IPS-11a (cell line): ENCODE measurements around the gene GLG1.
"Not testable (repeated sequence)": the region's sequence is repeated elsewhere in the genome, so short reads cannot be mapped to it uniquely, and the experiment has no call there.

Source experiments
- H3K4me3 ChIP-seq: one replicate; pipeline ENCODE4 v1.5.1; 2013; ENCODE audit warnings: low read depth, low read length, control low read depth

GLG1 gene

GRCh38 chr16:74450967-74451760 is 155.8 kb downstream of the GLG1 start:
- no peak overlapping the region for H3K4me3 ChIP-seq

- H3K4me3 ChIP-seq, result no peak overlapping the region
These were observed 156.7 kb downstream of the GLG1 start for GRCh38 chr16:74450236-74450635.

GRCh38 chr16:74449470-74449869 is 157.4 kb downstream of the GLG1 start:
- H3K4me3 ChIP-seq, result no peak overlapping the region

GRCh38 chr16:74448990-74449389 is 157.9 kb downstream of the GLG1 start:
- H3K4me3 ChIP-seq, result no peak overlapping the region

DNA sequence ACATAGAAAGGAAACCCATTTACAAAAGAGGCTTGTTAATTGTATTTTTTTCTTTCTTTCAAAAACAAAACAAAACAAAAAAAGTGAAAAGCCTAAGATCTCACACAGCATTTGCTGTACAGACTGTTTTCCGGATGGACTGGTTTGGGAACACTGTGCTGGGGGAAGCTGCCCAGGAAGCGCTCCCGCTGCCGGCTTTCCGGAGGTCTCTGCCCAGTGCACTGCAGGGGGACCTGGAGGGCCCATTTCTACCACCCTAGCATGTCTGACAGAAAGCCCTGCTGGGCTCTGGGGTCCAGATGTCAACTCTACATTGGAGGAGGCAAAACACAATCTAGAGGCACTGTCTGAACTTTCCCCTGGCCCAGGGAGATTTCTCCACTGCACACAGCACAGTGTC is 159.3 kb downstream of the GLG1 start:
- H3K4me3 ChIP-seq, result no peak overlapping the region

DNA sequence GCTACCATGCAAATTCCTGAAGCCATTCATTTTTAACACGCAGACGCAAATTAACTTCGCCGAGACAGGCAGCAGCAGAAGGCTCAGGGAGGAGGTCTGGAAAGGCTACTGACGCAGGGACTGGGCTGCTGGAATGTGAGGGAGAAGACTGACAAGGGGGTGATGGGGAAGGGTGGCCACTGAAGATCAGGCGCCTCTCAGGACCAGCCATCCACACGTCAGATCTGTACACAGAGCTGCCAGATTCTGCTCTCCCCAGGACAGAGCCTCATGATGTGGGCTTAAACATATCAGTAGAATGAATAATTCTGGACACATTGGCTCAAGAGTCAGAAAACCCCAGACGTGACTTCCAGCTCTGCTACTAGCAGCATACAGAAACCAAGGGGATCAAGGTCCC is 160.0 kb downstream of the GLG1 start:
- H3K4me3 ChIP-seq, result no peak overlapping the region

DNA sequence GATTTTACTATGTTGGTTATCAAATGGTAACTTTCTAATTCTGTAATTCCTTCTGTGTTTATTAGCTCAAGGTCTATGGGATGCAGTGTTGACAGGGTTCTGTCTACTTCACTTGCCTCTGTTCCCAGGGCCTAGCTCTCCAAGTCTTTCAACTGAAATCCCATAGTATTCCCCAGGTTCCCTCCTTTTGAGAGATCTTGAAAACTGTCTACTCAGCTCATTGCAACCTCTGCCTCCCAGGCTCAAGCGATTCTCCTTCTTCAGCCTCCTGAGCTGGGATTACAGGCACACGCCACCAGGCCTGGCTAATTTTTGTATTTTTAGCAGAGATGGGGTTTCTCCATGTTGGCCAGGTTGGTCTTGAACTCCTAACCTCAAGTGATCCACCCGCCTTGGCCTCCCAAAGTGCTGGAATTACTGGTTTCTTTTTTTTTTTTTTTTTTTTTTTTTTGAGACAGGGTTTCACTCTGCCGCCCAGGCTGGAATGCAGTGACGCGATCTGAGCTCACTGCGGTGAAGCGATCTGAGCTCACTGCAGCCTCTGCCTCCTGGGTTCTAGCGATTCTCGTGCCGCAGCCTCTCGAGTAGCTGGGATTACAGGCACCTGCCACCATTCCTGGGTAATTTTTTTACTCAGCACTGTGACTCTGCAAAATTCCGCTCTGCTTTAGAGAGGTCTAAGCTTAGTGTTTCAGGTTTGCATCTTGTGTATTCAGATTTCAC is 163.1 kb downstream of the GLG1 start:
- H3K4me3 ChIP-seq, result not testable (repeated sequence)

- H3K4me3 ChIP-seq, result no peak overlapping the region
These were observed 167.2 kb downstream of the GLG1 start for GRCh38 chr16:74439685-74440084.

DNA sequence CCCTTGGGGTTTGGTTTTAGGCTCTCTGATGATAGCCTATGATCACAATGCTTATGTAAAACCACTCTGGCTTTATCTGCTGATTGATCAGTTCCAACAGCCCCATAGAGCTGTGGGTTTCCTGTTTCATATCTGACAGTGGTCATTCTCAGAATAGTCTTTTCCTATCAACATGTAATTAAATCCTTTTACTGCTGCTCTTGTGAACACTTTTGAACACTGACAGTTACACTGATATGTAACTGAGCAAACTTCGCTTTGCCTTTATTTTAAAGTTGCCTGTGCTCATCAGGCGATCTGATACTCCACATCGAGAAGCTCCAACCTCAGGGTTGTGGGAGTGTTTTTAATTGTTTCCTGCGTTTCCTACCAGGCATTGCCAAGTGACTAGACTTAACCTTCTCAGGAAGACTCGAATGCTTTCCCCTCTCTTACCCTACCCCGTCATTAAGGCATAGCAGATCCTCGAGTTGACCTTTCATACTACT is 168.4 kb downstream of the GLG1 start:
- H3K4me3 ChIP-seq, result no peak overlapping the region

DNA sequence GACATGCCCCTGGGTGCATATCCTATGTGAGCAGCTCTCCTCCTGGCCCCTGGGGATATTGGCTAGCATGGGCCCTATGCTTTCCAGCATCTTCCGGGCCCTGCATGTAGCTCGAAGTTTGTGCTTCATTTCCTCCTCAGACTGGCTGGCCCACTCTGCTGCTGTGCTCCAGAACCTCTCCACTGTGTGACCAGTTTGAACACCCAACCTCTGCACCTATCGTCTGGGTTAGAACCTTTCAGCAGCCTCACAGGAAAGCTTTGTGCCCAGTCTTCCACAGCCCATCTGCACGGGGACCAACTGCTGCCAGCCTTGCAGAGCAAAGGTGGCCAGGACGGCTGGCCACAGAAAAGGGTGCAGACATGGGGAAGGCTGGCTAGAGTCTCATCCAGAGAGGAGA is 175.4 kb downstream of the GLG1 start:
- H3K4me3 ChIP-seq, result no peak overlapping the region

GRCh38 chr16:74430036-74430712 is 176.7 kb downstream of the GLG1 start:
- H3K4me3 ChIP-seq, result not testable (repeated sequence)

GRCh38 chr16:74428493-74428892 is 178.4 kb downstream of the GLG1 start:
- H3K4me3 ChIP-seq, result not testable (repeated sequence)

DNA sequence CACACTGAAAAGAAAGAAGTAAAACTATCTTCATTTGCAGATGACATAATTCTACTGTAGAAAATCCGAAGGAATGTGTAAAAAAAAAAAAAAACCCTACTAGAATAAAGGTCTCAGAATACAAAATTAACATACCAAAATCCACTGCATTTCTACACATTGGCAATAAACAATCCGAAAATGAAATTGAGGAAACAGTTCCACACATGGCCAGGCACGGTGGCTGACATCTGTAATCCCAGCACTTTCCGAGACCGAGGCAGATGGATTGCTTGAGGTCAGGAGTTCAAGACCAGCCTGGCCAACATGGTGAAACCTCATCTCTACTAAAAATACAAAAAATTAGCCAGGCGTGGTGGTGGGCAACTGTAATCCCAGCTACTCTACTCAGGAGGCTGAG is 181.2 kb downstream of the GLG1 start:
- H3K4me3 ChIP-seq, result not testable (repeated sequence)

GRCh38 chr16:74423721-74424120 is 183.2 kb downstream of the GLG1 start:
- H3K4me3 ChIP-seq, result not testable (repeated sequence)

- H3K4me3 ChIP-seq, result not testable (repeated sequence)
These were observed 184.8 kb downstream of the GLG1 start for GRCh38 chr16:74422086-74422485.

GRCh38 chr16:74421482-74421785 is 185.5 kb downstream of the GLG1 start:
- H3K4me3 ChIP-seq, result not testable (repeated sequence)

DNA sequence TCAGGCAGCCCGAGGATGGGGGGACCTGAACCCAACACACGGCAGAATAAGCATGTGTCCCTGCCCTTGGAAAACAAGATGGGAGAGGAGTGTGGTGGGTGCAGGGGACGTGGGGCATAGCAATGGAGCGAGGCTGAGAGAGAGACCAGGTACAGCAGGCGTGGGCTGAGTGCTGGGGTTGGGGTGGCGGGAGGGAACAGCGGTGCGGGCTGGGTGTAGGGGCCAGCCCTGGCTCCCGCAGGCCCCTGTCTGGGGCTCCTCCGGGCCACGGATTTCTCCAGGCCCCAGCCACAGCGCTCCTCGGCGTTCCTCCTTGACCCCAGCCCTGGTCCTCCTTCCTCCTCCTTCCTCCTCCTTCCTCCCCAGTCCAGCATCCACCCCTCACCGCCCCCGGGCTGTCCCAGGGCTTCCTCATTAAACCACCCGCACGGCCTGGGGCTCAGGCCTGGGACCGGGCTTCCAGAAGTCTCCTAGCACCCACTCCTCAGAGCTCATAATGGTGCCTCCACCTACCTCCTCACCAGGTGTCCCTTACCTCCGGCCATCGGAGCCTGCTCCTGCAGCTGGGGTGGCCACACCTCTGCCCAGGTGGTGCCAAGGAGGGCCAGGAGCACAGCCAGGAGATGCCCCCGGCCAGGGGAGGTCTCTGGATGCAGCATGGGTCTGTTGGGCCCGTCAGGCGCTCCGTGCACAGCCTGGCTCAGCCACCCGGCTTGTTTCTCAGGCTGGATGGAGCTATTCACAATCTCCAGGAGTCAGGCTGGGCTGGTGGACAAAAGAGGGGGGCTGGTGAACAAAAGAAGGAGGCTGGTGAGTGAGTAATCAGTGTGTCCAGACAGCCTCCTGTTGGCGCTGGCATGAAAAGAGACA is 186.1 kb downstream of the GLG1 start, which contains the start of gene CLEC18B:
Gene CLEC18B (minus strand): TSS at position 867 of the 870 bp plus-strand sequence. CDS start 208 bp downstream, at position 659.
- H3K4me3 ChIP-seq, result not testable (repeated sequence)

DNA sequence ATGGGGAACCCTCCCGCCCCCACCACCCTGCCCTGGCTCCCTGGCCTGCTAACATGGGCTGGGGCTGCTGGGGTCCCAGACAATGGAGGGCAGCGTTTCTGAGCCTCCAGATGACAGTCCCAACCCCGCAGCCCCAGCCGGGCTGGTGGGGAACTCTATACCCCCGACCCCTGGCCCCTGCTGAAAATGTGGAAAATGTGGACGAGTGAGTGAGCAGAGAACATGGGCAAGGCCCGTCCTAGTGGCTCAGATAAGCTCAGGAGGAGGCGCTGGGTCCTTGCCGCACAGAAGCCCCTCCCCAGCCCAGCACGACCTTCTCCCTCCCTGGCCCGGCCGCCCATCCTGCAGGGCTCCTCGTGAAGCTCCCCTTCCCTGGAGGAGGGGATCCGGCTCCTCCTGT is 187.1 kb downstream of the GLG1 start:
- not testable (repeated sequence) for H3K4me3 ChIP-seq

- H3K4me3 ChIP-seq, result not testable (repeated sequence)
These were observed 189.0 kb downstream of the GLG1 start for GRCh38 chr16:74417897-74418296.

DNA sequence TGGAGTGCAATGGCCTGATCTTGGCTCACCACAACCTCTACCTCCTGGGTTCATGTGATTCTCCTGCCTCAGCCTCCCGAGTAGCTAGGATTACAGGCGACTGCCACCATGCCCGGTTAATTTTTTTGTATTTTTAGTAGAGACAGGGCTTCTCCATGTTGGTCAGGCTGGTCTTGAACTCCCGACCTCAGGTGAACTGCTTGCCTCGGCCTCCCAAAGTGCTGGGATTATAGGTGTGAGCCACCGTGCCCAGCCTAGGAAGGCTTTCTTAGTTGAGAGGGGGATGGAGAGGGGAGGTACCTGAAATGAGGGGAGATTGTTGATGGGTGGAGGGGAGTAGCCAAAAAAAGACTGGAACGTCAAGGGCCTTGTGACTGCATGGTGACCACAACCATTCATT is 193.0 kb downstream of the GLG1 start:
- H3K4me3 ChIP-seq, result not testable (repeated sequence)

- H3K4me3 ChIP-seq, result not testable (repeated sequence)
These were observed 193.4 kb downstream of the GLG1 start for GRCh38 chr16:74413485-74413884.
